Measurements from ENCODE around the gene WLS.

The WLS gene

DNA sequence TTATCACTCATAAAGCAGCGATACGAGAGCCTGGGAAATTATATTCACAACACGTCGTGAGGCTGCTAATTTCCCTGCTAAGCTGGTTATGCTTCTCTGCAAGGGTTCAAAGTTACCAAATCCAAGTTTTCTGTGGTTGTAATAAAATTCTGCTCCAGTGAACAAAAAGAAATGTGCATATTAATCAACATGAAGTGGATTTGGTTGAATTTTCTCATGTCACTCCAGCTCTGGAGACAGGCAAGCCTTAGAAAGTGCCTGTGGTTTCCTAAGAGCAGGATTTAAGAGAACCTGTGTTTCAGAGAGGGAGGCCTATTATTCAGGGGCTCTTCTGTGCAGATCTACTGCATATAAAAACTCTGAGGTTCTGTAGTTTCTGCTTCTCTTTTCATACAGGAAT is 87.5 kb downstream of the WLS start:
- Histone ChIP-seq H3K9me2 (replicated peaks; ENCODE audit: insufficient read depth, low read length) (no peaks in the 10 kb centered on the region), H3K9me3 (ENCODE audit: insufficient read depth, low read length) (no peaks in the 10 kb centered on the region), H3K27ac (ENCODE audit: low read depth, low read length) (no peak overlapping the region), H3K36me3 (ENCODE audit: low read length) (no peaks in the 10 kb centered on the region), H3K27me3 (ENCODE audit: low read length) (no peaks in the 10 kb centered on the region), H3F3A (ENCODE audit: insufficient read depth) (no peaks in the 10 kb centered on the region), H2AFZ (ENCODE audit: low read depth, low read length, severe bottlenecking) (no peak overlapping the region), H3K4me2 (ENCODE audit: low read depth, low read length, poor library complexity, severe bottlenecking) (no peak overlapping the region), H3K9ac (ENCODE audit: low read length) (no peak overlapping the region), H3K79me2 (ENCODE audit: insufficient read depth, low read length) (no peaks in the 10 kb centered on the region), H3K4me3 (ENCODE audit: insufficient read depth, low read length, poor library complexity, severe bottlenecking) (no peak overlapping the region), H4K20me1 (ENCODE audit: low read depth, low read length) (no peaks in the 10 kb centered on the region)
- no peak for TF ChIP-seq EZH2phosphoT487 (conservative IDR thresholded peaks at IDR 0.05; ENCODE audit: low read length)
- no peak for TF ChIP-seq CTCF (IDR thresholded peaks at IDR 0.05; ENCODE audit: insufficient read depth, low read length, poor library complexity, severe bottlenecking)

- no peak overlapping the region for H3K4me3 ChIP-seq (ENCODE audit: insufficient read depth, low read length, poor library complexity, severe bottlenecking)
- H3K36me3 ChIP-seq (ENCODE audit: low read length), result no peaks in the 10 kb centered on the region
- no peaks in the 10 kb centered on the region for H3K9me3 ChIP-seq (ENCODE audit: insufficient read depth, low read length)
- H3K4me2 ChIP-seq (ENCODE audit: low read depth, low read length, poor library complexity, severe bottlenecking), result no peak overlapping the region
- H3K27me3 ChIP-seq (ENCODE audit: low read length), result no peaks in the 10 kb centered on the region
- no peaks in the 10 kb centered on the region for H3F3A ChIP-seq (ENCODE audit: insufficient read depth)
- H3K9me2 ChIP-seq (replicated peaks; ENCODE audit: insufficient read depth, low read length), result no peaks in the 10 kb centered on the region
- H3K27ac ChIP-seq (ENCODE audit: low read depth, low read length), result no peak overlapping the region
- H2AFZ ChIP-seq (ENCODE audit: low read depth, low read length, severe bottlenecking), result no peak overlapping the region
- no peak overlapping the region for H3K9ac ChIP-seq (ENCODE audit: low read length)
- H4K20me1 ChIP-seq (ENCODE audit: low read depth, low read length), result no peaks in the 10 kb centered on the region
- H3K79me2 ChIP-seq (ENCODE audit: insufficient read depth, low read length), result no peaks in the 10 kb centered on the region
- TF ChIP-seq CTCF (IDR thresholded peaks at IDR 0.05; ENCODE audit: insufficient read depth, low read length, poor library complexity, severe bottlenecking), result no peak
- no peak for TF ChIP-seq EZH2phosphoT487 (conservative IDR thresholded peaks at IDR 0.05; ENCODE audit: low read length)
Measured at GRCh38 chr1:68143633-68144032, 88.7 kb downstream of the WLS start.

- no peaks in the 10 kb centered on the region for H3K36me3 ChIP-seq (ENCODE audit: low read length)
- H3K27me3 ChIP-seq (ENCODE audit: low read length), result no peaks in the 10 kb centered on the region
- no peak overlapping the region for H3K4me2 ChIP-seq (ENCODE audit: low read depth, low read length, poor library complexity, severe bottlenecking)
- no peaks in the 10 kb centered on the region for H4K20me1 ChIP-seq (ENCODE audit: low read depth, low read length)
- no peak overlapping the region for H2AFZ ChIP-seq (ENCODE audit: low read depth, low read length, severe bottlenecking)
- H3K9ac ChIP-seq (ENCODE audit: low read length), result no peak overlapping the region
- no peaks in the 10 kb centered on the region for H3F3A ChIP-seq (ENCODE audit: insufficient read depth)
- H3K79me2 ChIP-seq (ENCODE audit: insufficient read depth, low read length), result no peaks in the 10 kb centered on the region
- no peaks in the 10 kb centered on the region for H3K9me3 ChIP-seq (ENCODE audit: insufficient read depth, low read length)
- no peak overlapping the region for H3K4me3 ChIP-seq (ENCODE audit: insufficient read depth, low read length, poor library complexity, severe bottlenecking)
- TF ChIP-seq EZH2phosphoT487 (conservative IDR thresholded peaks at IDR 0.05; ENCODE audit: low read length) (no peak), CTCF (IDR thresholded peaks at IDR 0.05; ENCODE audit: insufficient read depth, low read length, poor library complexity, severe bottlenecking) (no peak)
- H3K9me2 ChIP-seq (replicated peaks; ENCODE audit: insufficient read depth, low read length), result no peaks in the 10 kb centered on the region
- no peak overlapping the region for H3K27ac ChIP-seq (ENCODE audit: low read depth, low read length)
Measured at GRCh38 chr1:68142461-68142860, 89.9 kb downstream of the WLS start.

- Histone ChIP-seq H3K27me3 (ENCODE audit: low read length) (no peaks in the 10 kb centered on the region), H2AFZ (ENCODE audit: low read depth, low read length, severe bottlenecking) (no peak overlapping the region), H3K36me3 (ENCODE audit: low read length) (no peaks in the 10 kb centered on the region), H3K9me2 (replicated peaks; ENCODE audit: insufficient read depth, low read length) (no peaks in the 10 kb centered on the region), H3K9ac (ENCODE audit: low read length) (no peak overlapping the region), H3K4me3 (ENCODE audit: insufficient read depth, low read length, poor library complexity, severe bottlenecking) (no peak overlapping the region), H3K9me3 (ENCODE audit: insufficient read depth, low read length) (no peaks in the 10 kb centered on the region), H3K27ac (ENCODE audit: low read depth, low read length) (no peak overlapping the region), H3F3A (ENCODE audit: insufficient read depth) (no peaks in the 10 kb centered on the region), H3K79me2 (ENCODE audit: insufficient read depth, low read length) (no peaks in the 10 kb centered on the region), H3K4me2 (ENCODE audit: low read depth, low read length, poor library complexity, severe bottlenecking) (no peak overlapping the region), H4K20me1 (ENCODE audit: low read depth, low read length) (no peaks in the 10 kb centered on the region)
- no peak for TF ChIP-seq CTCF (IDR thresholded peaks at IDR 0.05; ENCODE audit: insufficient read depth, low read length, poor library complexity, severe bottlenecking)
- no peak for TF ChIP-seq EZH2phosphoT487 (conservative IDR thresholded peaks at IDR 0.05; ENCODE audit: low read length)
Measured at GRCh38 chr1:68142036-68142435, 90.3 kb downstream of the WLS start.

All from SU-DHL-6 (cell line).